ENCODE data around the gene NYNRIN. TPM values are rescaled to one million over a fixed set of nuclear protein-coding genes. Genes with fewer than 3 reads are reported as not detected.

The NYNRIN gene
- total and polyA plus RNA-seq, 2 of the 8 experiments (the other 6 are each of a cell fraction or from before 2014, with no cell fraction given): 15.2 to 18.3 TPM

DNA sequence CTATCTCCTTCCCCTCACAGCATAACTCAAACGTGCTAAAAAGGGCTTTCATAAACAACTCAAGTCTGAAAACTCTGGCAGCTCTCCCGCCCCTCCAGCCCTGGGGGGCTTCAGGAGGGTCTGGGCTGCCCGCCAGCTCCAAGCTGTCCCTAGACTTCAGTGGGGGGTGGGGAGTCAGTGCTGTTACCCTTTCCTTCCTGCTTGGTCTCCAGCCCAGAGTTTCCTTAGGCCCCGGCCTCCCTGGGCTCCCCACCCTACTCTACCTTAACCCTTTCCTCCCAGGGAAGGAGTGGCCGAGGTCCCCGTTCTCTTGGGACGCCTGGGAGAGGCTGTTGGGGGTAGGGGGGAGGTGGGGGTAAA, 530 bp upstream of the NYNRIN start (continued):
- TF ChIP-seq, protein P1, sequence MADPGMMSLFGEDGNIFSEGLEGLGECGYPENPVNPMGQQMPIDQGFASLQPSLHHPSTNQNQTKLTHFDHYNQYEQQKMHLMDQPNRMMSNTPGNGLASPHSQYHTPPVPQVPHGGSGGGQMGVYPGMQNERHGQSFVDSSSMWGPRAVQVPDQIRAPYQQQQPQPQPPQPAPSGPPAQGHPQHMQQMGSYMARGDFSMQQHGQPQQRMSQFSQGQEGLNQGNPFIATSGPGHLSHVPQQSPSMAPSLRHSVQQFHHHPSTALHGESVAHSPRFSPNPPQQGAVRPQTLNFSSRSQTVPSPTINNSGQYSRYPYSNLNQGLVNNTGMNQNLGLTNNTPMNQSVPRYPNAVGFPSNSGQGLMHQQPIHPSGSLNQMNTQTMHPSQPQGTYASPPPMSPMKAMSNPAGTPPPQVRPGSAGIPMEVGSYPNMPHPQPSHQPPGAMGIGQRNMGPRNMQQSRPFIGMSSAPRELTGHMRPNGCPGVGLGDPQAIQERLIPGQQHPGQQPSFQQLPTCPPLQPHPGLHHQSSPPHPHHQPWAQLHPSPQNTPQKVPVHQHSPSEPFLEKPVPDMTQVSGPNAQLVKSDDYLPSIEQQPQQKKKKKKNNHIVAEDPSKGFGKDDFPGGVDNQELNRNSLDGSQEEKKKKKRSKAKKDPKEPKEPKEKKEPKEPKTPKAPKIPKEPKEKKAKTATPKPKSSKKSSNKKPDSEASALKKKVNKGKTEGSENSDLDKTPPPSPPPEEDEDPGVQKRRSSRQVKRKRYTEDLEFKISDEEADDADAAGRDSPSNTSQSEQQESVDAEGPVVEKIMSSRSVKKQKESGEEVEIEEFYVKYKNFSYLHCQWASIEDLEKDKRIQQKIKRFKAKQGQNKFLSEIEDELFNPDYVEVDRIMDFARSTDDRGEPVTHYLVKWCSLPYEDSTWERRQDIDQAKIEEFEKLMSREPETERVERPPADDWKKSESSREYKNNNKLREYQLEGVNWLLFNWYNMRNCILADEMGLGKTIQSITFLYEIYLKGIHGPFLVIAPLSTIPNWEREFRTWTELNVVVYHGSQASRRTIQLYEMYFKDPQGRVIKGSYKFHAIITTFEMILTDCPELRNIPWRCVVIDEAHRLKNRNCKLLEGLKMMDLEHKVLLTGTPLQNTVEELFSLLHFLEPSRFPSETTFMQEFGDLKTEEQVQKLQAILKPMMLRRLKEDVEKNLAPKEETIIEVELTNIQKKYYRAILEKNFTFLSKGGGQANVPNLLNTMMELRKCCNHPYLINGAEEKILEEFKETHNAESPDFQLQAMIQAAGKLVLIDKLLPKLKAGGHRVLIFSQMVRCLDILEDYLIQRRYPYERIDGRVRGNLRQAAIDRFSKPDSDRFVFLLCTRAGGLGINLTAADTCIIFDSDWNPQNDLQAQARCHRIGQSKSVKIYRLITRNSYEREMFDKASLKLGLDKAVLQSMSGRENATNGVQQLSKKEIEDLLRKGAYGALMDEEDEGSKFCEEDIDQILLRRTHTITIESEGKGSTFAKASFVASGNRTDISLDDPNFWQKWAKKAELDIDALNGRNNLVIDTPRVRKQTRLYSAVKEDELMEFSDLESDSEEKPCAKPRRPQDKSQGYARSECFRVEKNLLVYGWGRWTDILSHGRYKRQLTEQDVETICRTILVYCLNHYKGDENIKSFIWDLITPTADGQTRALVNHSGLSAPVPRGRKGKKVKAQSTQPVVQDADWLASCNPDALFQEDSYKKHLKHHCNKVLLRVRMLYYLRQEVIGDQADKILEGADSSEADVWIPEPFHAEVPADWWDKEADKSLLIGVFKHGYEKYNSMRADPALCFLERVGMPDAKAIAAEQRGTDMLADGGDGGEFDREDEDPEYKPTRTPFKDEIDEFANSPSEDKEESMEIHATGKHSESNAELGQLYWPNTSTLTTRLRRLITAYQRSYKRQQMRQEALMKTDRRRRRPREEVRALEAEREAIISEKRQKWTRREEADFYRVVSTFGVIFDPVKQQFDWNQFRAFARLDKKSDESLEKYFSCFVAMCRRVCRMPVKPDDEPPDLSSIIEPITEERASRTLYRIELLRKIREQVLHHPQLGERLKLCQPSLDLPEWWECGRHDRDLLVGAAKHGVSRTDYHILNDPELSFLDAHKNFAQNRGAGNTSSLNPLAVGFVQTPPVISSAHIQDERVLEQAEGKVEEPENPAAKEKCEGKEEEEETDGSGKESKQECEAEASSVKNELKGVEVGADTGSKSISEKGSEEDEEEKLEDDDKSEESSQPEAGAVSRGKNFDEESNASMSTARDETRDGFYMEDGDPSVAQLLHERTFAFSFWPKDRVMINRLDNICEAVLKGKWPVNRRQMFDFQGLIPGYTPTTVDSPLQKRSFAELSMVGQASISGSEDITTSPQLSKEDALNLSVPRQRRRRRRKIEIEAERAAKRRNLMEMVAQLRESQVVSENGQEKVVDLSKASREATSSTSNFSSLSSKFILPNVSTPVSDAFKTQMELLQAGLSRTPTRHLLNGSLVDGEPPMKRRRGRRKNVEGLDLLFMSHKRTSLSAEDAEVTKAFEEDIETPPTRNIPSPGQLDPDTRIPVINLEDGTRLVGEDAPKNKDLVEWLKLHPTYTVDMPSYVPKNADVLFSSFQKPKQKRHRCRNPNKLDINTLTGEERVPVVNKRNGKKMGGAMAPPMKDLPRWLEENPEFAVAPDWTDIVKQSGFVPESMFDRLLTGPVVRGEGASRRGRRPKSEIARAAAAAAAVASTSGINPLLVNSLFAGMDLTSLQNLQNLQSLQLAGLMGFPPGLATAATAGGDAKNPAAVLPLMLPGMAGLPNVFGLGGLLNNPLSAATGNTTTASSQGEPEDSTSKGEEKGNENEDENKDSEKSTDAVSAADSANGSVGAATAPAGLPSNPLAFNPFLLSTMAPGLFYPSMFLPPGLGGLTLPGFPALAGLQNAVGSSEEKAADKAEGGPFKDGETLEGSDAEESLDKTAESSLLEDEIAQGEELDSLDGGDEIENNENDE (IDR thresholded peaks at IDR 0.05; ENCODE audit: insufficient replicate concordance, low read length): no peak
- TF ChIP-seq POLR2A (IDR thresholded peaks at IDR 0.05; ENCODE audit: control extremely low read depth in 1 of 2, low read depth in 2 of 2, low read length in 2 of 2) (no peak), EGR1 (IDR thresholded peaks at IDR 0.05; ENCODE audit: borderline replicate concordance, low read depth, low read length) (peak; percentile 60; the same call in 1 of the 2 replicates), RNF2 (IDR thresholded peaks at IDR 0.05; ENCODE audit: borderline replicate concordance, low read depth, low read length, missing control alignments, poor library complexity, severe bottlenecking) (no peak), KDM4A (IDR thresholded peaks at IDR 0.05; ENCODE audit: low read depth, low read length, severe bottlenecking) (no peak)
- TF ChIP-seq, protein P2, sequence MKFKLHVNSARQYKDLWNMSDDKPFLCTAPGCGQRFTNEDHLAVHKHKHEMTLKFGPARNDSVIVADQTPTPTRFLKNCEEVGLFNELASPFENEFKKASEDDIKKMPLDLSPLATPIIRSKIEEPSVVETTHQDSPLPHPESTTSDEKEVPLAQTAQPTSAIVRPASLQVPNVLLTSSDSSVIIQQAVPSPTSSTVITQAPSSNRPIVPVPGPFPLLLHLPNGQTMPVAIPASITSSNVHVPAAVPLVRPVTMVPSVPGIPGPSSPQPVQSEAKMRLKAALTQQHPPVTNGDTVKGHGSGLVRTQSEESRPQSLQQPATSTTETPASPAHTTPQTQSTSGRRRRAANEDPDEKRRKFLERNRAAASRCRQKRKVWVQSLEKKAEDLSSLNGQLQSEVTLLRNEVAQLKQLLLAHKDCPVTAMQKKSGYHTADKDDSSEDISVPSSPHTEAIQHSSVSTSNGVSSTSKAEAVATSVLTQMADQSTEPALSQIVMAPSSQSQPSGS (IDR thresholded peaks at IDR 0.05; ENCODE audit: low read length): no peak

Data from H1 (cell line).